ENCODE measurements around the gene ALOX5.

ALOX5 gene

DNA sequence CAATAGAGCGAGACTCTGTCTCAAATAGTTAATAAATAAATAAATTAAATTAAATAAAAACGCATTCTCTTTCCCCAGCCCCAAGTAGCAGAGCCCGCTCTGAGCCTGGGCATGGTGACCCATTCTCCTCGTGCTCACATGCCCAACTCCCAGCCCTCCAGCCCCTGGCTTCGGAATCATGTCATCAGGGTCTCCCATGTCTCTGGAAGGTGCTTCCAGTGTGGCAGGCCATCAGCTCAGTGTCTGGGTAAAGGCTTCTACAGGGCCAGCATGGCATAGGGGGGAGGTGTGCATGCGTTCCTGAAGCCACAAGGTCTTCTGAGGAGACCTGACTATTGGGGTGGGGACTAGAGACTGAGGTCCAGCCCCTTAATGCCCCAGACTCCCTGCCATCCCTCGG is 72.8 kb downstream of the ALOX5 start:
- no peaks in the 10 kb centered on the region for H3F3A ChIP-seq (ENCODE audit: low read depth)
- no peak overlapping the region for H2AFZ ChIP-seq (ENCODE audit: low read length)
- H3K4me3 ChIP-seq (ENCODE audit: low read length, poor library complexity, severe bottlenecking) = no peak overlapping the region
- no peaks in the 10 kb centered on the region for H3K9me2 ChIP-seq (replicated peaks; ENCODE audit: low read depth, low read length)
- H3K27me3 ChIP-seq (ENCODE audit: insufficient read depth, low read length, poor library complexity, severe bottlenecking) = no peaks in the 10 kb centered on the region
- no peak overlapping the region for H3K9ac ChIP-seq (ENCODE audit: low read depth, low read length, poor library complexity, severe bottlenecking)
- H3K36me3 ChIP-seq (ENCODE audit: insufficient read depth, low read length) = no peaks in the 10 kb centered on the region
- no peaks in the 10 kb centered on the region for H3K4me1 ChIP-seq (ENCODE audit: insufficient read depth, low read length, poor library complexity, severe bottlenecking)
- H4K20me1 ChIP-seq (ENCODE audit: insufficient read depth, low read length, poor library complexity, severe bottlenecking) = no peaks in the 10 kb centered on the region
- H3K79me2 ChIP-seq (ENCODE audit: insufficient read depth, low read length) = no peaks in the 10 kb centered on the region
- no peak overlapping the region for H3K4me2 ChIP-seq (ENCODE audit: low read depth, low read length, poor library complexity, severe bottlenecking)
- TF ChIP-seq, protein P1, sequence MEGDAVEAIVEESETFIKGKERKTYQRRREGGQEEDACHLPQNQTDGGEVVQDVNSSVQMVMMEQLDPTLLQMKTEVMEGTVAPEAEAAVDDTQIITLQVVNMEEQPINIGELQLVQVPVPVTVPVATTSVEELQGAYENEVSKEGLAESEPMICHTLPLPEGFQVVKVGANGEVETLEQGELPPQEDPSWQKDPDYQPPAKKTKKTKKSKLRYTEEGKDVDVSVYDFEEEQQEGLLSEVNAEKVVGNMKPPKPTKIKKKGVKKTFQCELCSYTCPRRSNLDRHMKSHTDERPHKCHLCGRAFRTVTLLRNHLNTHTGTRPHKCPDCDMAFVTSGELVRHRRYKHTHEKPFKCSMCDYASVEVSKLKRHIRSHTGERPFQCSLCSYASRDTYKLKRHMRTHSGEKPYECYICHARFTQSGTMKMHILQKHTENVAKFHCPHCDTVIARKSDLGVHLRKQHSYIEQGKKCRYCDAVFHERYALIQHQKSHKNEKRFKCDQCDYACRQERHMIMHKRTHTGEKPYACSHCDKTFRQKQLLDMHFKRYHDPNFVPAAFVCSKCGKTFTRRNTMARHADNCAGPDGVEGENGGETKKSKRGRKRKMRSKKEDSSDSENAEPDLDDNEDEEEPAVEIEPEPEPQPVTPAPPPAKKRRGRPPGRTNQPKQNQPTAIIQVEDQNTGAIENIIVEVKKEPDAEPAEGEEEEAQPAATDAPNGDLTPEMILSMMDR (conservative IDR thresholded peaks at IDR 0.05; ENCODE audit: low read length) = no peak
- no peak for TF ChIP-seq EZH2phosphoT487 (IDR thresholded peaks at IDR 0.05; ENCODE audit: borderline replicate concordance)
- H3K9me3 ChIP-seq (ENCODE audit: insufficient read depth, low read depth, low read length) = no peaks in the 10 kb centered on the region

DNA sequence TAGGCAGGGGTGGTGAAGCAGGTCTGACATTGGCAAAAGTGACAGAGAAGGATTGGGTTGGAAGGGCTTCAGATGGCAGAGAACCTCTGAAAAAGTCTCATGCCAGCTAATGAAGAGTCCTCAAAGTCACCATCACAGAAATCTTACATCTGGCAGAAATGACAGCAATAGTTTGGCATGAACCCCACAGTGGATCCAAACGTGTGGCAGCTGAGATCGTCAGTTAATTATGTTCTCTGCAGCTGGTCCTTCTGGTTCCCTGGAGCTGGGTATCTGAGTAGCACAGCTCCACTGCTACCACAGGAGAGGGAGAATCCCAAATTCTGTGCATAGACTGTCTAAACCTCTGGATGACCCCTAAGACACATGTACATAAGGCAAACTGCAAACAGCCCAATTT is 73.4 kb downstream of the ALOX5 start:
- no peaks in the 10 kb centered on the region for H3K9me3 ChIP-seq (ENCODE audit: insufficient read depth, low read depth, low read length)
- no peak overlapping the region for H2AFZ ChIP-seq (ENCODE audit: low read length)
- TF ChIP-seq, protein P1 (conservative IDR thresholded peaks at IDR 0.05; ENCODE audit: low read length) = no peak
- no peak for TF ChIP-seq EZH2phosphoT487 (IDR thresholded peaks at IDR 0.05; ENCODE audit: borderline replicate concordance)

DNA sequence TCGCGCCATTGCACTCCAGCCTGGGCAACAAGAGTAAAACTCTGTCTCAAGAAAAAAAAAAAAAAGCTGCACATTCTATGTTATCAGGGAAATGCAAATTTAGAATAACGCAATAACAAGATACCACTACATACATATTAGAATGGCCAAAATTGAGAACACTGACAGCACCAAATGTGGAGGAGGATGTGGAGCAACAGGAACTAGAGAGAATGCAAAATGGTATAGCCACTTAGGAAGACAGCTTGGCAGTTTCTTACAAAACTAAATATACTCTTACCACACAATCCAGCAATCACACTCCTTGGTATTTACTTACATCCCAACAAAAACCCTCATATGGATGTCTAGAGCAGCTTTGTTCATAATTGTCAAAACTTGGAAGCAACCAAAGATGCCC is 76.8 kb downstream of the ALOX5 start:
- Histone ChIP-seq H3K9me2 (replicated peaks; ENCODE audit: low read depth, low read length) (no peaks in the 10 kb centered on the region), H4K20me1 (ENCODE audit: insufficient read depth, low read length, poor library complexity, severe bottlenecking) (no peaks in the 10 kb centered on the region), H3K4me3 (ENCODE audit: low read length, poor library complexity, severe bottlenecking) (no peak overlapping the region), H2AFZ (ENCODE audit: low read length) (no peak overlapping the region), H3K79me2 (ENCODE audit: insufficient read depth, low read length) (no peaks in the 10 kb centered on the region), H3F3A (ENCODE audit: low read depth) (no peaks in the 10 kb centered on the region), H3K36me3 (ENCODE audit: insufficient read depth, low read length) (no peaks in the 10 kb centered on the region; the same call in 1 of the 2 replicates), H3K9me3 (ENCODE audit: insufficient read depth, low read depth, low read length) (no peaks in the 10 kb centered on the region), H3K4me2 (ENCODE audit: low read depth, low read length, poor library complexity, severe bottlenecking) (no peak overlapping the region), H3K4me1 (ENCODE audit: insufficient read depth, low read length, poor library complexity, severe bottlenecking) (no peaks in the 10 kb centered on the region), H3K27me3 (ENCODE audit: insufficient read depth, low read length, poor library complexity, severe bottlenecking) (no peaks in the 10 kb centered on the region), H3K9ac (ENCODE audit: low read depth, low read length, poor library complexity, severe bottlenecking) (no peak overlapping the region)
- TF ChIP-seq, protein P1 (conservative IDR thresholded peaks at IDR 0.05; ENCODE audit: low read length) = no peak
- TF ChIP-seq EZH2phosphoT487 (IDR thresholded peaks at IDR 0.05; ENCODE audit: borderline replicate concordance) = no peak

More for the DNA sequence above, 73.4 kb downstream of the ALOX5 start:
- Histone ChIP-seq H3F3A (ENCODE audit: low read depth) (no peaks in the 10 kb centered on the region), H4K20me1 (ENCODE audit: insufficient read depth, low read length, poor library complexity, severe bottlenecking) (no peaks in the 10 kb centered on the region), H3K4me3 (ENCODE audit: low read length, poor library complexity, severe bottlenecking) (no peak overlapping the region), H3K36me3 (ENCODE audit: insufficient read depth, low read length) (no peaks in the 10 kb centered on the region), H3K4me1 (ENCODE audit: insufficient read depth, low read length, poor library complexity, severe bottlenecking) (no peaks in the 10 kb centered on the region), H3K27me3 (ENCODE audit: insufficient read depth, low read length, poor library complexity, severe bottlenecking) (no peaks in the 10 kb centered on the region), H3K4me2 (ENCODE audit: low read depth, low read length, poor library complexity, severe bottlenecking) (no peak overlapping the region), H3K9me2 (replicated peaks; ENCODE audit: low read depth, low read length) (no peaks in the 10 kb centered on the region), H3K9ac (ENCODE audit: low read depth, low read length, poor library complexity, severe bottlenecking) (no peak overlapping the region), H3K79me2 (ENCODE audit: insufficient read depth, low read length) (no peaks in the 10 kb centered on the region)
